HAP-1 (cell line): ENCODE data around the gene APOC3.

Source experiments
- DNase-seq, 2 experiments: peaks; one replicate each; pipeline ENCODE4 v3.0.0-alpha.2; 2016 to 2020; ENCODE audit warnings: low spot score in 2 of 2
- H3K27me3 ChIP-seq: fragments of 250-450 bp; sonication (Bioruptor Pico); 2 replicates; pipeline ENCODE4 v1.5.1; 2020; ENCODE audit warnings: low read depth, mild to moderate bottlenecking, moderate library complexity
- H3K36me3 ChIP-seq: fragments of 250-450 bp; sonication (Bioruptor Pico); replicated peaks from 2 replicates; pipeline ENCODE4 v1.5.1; 2020; ENCODE audit warnings: mild to moderate bottlenecking
- H3K4me1 ChIP-seq: fragments of 250-450 bp; sonication (Bioruptor Pico); 2 replicates; pipeline ENCODE4 v1.5.1; 2020; ENCODE audit warnings: mild to moderate bottlenecking
- H3K4me3 ChIP-seq: fragments of 250-450 bp; sonication (Bioruptor Pico); 2 replicates; pipeline ENCODE4 v1.5.1; 2020; ENCODE audit warnings: mild to moderate bottlenecking, moderate library complexity
- H3K9me3 ChIP-seq: fragments of 250-450 bp; sonication (Bioruptor Pico); 2 replicates; pipeline ENCODE4 v1.5.1; 2020; ENCODE audit warnings: mild to moderate bottlenecking, moderate library complexity
- in situ Hi-C: fragments of 300-500 bp; cut with MboI; formaldehyde crosslinking; loops from 3 replicates; pipeline ENCODE4 v1.14.3; 2020; ENCODE audit warnings: low sequenced_read_pairs, inconsistent platforms, mixed read lengths

APOC3 gene

DNA sequence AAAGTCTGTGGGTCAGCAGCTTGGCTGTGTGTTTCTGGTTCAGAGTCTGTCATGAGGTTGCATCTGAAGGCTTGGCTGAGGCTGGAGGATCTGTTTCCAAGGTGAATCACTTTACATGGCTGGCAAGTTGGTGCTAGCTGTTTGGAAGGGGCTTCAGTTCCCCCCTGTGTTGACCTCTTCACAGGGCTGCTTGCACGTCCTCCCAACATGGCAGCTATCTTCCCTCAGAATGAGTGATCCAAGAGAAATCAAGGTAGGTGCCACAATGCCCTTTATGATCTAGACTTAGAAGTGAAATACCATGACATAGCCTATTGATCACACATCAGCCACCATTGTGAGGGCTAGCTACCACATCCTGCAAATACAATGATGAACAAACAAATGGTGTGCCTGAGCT lies 16.5 kb upstream of the APOC3 start:
- Histone ChIP-seq H3K27me3 (no peaks in the 10 kb centered on the region), H3K4me1 (no peaks in the 10 kb centered on the region), H3K4me3 (no peak overlapping the region), H3K9me3 (no peaks in the 10 kb centered on the region), H3K36me3 (no peaks in the 10 kb centered on the region)
- no peak for DNase-seq
- in situ Hi-C loops = no loop called here

DNA sequence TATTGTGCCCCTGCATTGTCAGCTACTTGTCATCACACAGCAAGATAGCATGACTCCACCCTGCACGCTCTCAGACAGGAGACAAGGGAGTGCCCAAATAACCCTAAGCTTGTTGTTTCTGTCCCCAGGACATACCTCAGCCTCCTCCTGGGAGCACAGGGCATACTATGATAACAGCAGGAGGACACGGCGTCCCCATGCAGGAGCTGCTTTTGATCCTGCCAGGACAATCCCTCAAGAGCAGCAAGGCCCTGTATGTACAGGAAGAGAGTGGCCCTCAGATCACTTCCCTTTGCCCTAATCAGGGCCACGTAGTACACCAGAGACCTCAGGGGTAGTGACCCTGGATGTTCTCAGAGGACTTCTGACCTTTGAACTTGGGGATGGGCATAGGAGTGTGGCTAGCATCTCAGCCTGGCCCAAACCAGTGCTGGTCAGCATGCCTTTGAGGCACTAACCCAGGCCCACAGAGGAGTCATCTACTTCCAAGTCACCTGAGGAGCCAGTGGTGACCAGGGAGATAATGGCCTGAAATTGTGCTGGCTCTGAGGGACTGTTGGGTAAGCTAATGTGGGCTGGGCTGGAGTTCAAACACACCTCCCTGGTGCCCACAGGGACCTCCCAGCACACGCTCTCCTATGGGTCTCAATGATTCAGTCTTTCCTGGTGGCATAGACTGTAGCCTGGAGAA lies 15.8 kb upstream of the APOC3 start:
- no peak for DNase-seq
- Histone ChIP-seq H3K27me3 (no peaks in the 10 kb centered on the region), H3K36me3 (no peaks in the 10 kb centered on the region), H3K4me3 (no peak overlapping the region), H3K4me1 (no peaks in the 10 kb centered on the region), H3K9me3 (no peaks in the 10 kb centered on the region)
- in situ Hi-C loops = no loop called here

DNA sequence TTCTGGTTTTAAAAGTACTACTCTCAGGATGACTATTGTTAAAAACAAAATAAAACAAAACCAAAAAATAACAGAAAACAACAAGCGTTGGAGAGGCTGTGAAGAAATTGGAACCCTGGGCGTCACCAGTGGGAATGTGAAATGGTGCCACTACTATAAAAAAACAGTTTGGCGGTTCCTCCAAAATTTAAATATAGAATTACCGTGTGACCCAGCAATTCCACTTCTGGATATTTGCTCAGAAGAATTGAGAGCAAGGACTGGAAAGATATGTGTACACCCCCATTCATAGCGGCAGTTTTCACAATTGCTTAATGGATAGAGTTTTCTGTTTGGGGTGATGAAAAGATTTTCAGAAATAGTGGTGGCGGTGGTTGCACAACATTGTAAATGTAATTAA lies 15.2 kb upstream of the APOC3 start:
- no peak for DNase-seq
- no peaks in the 10 kb centered on the region for H3K9me3 ChIP-seq
- no peaks in the 10 kb centered on the region for H3K36me3 ChIP-seq
- H3K27me3 ChIP-seq = no peaks in the 10 kb centered on the region
- H3K4me3 ChIP-seq = no peak overlapping the region
- no peaks in the 10 kb centered on the region for H3K4me1 ChIP-seq
- in situ Hi-C loops = no loop called here

DNA sequence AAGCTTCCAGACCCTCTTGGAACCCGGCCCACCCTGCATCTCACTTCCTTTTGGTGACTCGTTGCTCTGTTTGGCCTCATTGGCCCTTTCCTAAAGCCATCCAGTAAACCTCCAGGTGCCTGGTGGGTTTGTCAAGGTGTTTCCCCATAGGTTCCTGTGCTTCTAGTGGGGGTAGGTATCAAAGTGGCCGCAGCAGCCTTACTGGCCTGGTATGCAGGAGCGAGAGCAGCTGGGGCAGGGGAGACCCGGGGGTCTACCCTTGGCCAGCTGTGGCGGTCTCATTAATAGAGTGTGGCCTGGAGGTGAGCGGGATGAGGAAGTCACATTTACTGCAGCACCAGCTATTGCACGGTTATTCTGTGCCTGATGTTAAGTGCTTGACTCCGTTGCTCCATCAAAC lies 10.7 kb upstream of the APOC3 start:
- no peaks in the 10 kb centered on the region for H3K9me3 ChIP-seq
- H3K4me1 ChIP-seq = no peaks in the 10 kb centered on the region
- H3K27me3 ChIP-seq = no peaks in the 10 kb centered on the region
- H3K36me3 ChIP-seq = no peaks in the 10 kb centered on the region
- in situ Hi-C loops = no loop called here
- no peak for DNase-seq
- no peak overlapping the region for H3K4me3 ChIP-seq

DNA sequence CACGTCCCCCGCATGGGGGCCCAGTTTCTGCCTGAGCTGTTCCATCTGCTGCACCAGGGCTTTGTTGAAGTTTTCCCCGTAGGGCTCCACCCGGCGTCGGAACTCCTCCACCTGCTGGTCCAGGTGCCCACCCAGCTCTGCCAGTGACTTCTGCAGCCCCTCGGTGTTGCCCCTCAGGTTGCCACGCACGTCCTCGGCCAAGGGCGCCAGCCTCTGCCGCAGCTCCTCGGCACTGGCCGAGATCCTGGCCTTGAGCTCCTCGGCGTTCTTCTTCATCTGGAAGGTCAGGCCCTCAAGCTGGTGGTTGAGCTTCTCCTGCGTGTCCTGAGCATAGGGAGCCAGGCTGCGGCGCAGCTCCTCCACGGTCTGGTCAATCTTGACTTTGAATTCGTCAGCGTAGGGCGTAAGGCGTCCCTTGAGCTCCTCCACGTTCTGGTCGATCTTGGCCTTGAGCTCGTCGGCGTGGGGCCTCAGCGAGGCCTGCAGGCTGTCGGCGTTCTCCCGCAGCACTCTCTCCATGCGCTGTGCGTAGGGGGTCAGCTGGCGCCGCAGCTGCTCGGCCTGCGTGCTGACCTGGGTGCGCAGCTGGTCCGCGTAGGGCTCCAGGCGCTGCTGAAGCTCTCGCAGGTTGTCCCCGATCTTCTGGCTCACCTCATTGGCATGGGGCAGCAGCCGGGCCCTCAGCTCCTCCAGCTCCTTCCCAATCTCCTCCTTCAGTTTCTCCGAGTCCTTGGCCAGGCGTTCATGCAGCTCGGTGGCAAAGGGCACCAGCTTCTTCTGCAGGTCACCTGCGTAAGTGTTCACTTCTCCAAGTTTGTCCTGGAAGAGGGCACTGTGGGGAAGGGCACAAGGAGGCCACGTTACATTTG lies 8.4 kb upstream of the APOC3 start:
- in situ Hi-C loops = no loop called here

DNA sequence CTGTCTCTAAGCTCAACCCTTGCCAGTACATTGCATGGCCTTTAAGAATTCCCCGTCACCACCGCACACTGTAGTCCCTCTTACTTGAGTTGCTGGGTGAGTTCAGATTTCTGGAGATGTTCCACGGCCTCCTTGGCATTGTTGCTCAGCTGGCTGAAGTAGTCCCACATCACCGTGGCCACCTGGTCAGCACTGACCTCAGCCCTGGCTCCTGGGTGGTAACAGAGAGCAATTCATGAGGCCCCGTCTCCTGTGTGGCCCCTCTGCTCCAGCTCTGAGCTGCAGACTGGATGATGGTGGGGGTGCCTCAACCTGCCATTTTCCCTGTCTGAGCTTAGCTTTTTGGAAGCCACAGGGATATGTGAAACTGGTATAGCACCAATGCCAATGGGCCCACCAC lies 7.1 kb upstream of the APOC3 start:
- H3K9me3 ChIP-seq = no peaks in the 10 kb centered on the region
- H3K4me1 ChIP-seq = no peaks in the 10 kb centered on the region
- no peaks in the 10 kb centered on the region for H3K36me3 ChIP-seq
- H3K4me3 ChIP-seq = no peak overlapping the region
- no peak for DNase-seq
- no peaks in the 10 kb centered on the region for H3K27me3 ChIP-seq
- in situ Hi-C loops = no loop called here

More for the DNA sequence above, 8.4 kb upstream of the APOC3 start:
- Histone ChIP-seq H3K4me1 (no peaks in the 10 kb centered on the region), H3K9me3 (no peaks in the 10 kb centered on the region), H3K4me3 (no peak overlapping the region), H3K27me3 (no peaks in the 10 kb centered on the region), H3K36me3 (no peaks in the 10 kb centered on the region)
- no peak for DNase-seq

DNA sequence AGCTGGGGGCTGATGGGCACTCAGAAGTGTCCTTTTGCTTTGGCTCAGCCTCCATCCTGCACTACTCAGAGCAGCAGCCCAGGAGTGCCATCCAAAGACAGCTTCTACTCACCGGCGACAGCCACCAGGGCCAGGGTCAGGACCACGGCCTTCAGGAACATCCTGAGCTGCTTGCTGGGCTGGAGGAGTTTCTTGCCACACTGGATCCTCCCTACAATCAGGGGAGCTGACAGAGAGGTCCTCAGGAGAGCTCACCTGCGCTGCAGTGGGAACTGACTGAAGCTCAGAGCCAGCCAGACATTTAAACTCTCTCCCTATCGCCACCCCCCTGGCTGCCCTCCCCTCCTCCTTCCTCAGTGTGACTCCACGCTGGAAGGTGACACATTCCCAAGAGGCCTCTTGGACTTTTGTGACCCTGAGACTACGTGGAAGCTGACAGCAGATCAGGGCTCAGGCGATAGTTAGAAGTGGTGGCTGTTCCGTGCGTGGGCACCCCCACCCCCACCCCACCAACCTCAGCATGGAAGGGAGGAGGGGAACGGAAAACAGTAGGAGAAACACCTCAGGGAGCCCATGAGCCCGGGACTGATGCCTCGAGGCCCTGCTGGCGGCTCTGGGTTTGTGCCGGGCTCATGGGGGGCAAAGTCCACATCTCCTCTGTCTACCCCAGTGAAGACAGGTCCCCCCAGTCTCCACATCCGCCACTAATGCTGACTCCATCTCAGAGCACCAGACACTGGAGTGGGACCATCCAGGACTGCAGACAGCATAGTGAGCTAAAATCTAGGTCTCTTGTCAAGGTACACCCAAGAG lies 6.5 kb upstream of the APOC3 start, which contains the start of gene APOA4:
Gene APOA4, minus strand, starts transcription at position 274 of the 813 bp plus-strand sequence. Its CDS starts 113 bp downstream, at position 161.
- Histone ChIP-seq H3K4me3 (no peak within 1 kb of the TSS), H3K4me1 (no peaks in the 10 kb centered on the region), H3K36me3 (no peaks in the 10 kb centered on the region), H3K9me3 (no peaks in the 10 kb centered on the region), H3K27me3 (no peaks in the 10 kb centered on the region)
- DNase-seq = no peak
- in situ Hi-C loops = no loop called here

DNA sequence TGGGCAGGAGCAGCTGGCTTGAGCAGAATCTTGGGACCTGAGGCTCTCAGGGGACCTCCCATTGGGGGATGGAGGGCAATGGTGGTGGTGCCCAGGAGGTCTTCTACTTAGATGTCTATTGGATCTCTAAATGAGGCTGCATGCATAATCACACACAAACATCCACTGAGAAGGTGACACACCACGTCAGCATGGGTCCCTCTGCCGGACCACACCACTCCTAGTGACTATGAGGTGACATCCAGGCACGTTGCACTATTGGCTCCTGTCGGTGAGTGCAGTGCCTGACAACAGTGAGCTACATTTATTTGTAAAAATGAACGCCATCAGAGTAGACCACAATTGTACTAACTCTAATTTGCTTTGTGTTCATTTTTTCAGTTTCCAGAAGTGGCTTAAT lies 4.3 kb upstream of the APOC3 start:
- H3K4me3 ChIP-seq = no peak overlapping the region
- H3K36me3 ChIP-seq = no peaks in the 10 kb centered on the region
- in situ Hi-C loops = no loop called here
- no peaks in the 10 kb centered on the region for H3K4me1 ChIP-seq
- H3K9me3 ChIP-seq = no peaks in the 10 kb centered on the region
- no peak for DNase-seq
- no peaks in the 10 kb centered on the region for H3K27me3 ChIP-seq

DNA sequence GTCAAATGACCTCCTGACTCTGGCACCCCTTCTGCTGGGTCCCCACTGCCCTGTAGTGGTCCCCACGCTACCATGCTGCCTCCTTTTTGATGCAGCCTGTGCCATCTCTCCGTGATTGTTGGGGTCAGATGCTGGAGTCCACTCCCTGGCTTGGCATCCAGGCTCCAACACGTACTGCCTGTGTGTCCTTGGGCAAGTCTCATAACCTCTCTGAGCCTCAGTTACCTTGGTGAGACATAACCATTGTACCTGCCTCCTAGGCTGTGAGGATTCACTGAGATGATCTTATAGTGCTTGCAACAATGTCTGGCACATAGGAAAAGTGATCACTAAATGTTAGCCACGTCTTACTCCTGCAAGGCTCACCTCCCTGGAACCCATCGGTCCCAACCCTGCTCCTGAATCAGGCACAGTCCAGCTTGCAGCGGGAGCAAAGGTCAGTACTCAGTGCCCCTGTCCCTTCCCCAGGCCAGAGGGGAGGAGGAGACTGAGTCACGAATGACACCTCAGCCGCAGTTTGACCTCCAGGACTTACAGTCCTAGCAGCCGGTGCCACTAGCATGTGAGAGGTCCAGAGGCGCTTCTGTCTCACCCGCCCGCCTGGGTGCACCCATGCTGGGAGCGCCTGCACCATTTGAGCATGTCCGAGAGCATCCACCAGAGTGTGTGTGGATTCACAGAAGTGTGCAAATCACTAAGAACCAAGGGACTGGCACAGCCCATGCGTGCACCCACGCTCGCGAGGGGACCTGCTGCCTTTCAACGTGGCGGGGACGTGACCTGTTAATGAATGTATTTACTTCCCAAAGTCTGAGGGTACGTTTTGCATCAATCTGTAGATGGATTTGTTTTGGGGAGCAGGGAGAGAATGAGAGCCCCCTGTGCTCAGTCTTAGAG lies 3.6 kb upstream of the APOC3 start:
- no peaks in the 10 kb centered on the region for H3K9me3 ChIP-seq
- no peaks in the 10 kb centered on the region for H3K36me3 ChIP-seq
- no peaks in the 10 kb centered on the region for H3K27me3 ChIP-seq
- DNase-seq = no peak
- in situ Hi-C loops = no loop called here
- no peaks in the 10 kb centered on the region for H3K4me1 ChIP-seq
- H3K4me3 ChIP-seq = no peak overlapping the region

DNA sequence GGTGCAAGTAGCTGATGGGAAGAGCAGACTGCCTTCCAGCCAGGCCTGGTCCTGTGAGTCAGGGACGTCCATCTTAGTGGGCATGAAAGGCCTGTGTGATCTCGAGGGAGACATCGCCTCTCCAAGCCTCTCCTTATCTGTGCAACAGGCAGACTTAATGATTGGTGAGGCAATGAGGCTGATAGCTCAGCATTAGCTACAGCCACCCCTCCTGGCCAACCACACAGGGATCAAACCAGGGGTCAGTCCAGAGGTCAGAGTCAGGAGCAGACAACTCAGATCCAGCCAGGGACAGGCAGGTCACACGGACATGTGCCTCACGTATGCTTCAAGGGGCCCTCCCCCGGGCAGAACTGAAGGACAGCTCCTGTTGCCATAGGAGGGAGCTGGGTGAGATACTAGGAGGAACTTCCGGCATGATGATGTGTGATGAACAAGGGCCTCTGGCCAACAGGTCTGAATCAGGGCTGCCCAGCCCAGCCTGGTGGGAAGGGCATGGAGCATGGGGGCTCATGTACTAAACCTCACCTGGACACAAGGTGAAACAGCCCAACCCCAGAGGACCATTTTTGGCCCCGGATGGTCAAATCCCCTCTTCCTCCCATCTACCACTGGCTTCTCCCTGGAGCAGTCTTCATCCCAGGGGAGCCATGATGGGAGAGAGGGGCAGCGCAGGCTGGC lies 2.8 kb upstream of the APOC3 start:
- H3K4me1 ChIP-seq = no peaks in the 10 kb centered on the region
- H3K36me3 ChIP-seq = no peaks in the 10 kb centered on the region
- H3K9me3 ChIP-seq = no peaks in the 10 kb centered on the region
- in situ Hi-C loops = no loop called here
- H3K27me3 ChIP-seq = no peaks in the 10 kb centered on the region
- no peak for DNase-seq
- H3K4me3 ChIP-seq = no peak overlapping the region

DNA sequence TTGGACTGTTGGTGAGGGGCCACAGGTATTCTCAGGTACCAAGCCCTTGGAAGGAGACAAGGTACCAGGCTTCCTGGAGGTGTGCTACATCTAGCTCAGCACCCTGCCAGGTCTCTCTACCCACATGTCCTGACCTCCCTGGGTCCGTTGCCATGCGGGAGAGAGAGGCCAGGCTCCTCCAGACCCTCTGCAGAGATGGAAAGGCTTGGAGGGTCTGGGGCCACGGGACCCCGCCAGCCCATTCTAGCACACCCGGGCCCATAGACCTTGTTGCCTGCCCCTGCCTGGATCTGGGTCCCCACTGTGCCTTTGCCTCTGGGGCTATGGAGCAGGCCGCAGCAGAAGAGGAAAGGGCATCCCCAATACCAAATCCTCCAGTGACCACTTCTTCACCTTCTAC lies 2.2 kb upstream of the APOC3 start:
- H3K4me1 ChIP-seq = no peaks in the 10 kb centered on the region
- no peaks in the 10 kb centered on the region for H3K36me3 ChIP-seq
- in situ Hi-C loops = no loop called here
- H3K4me3 ChIP-seq = no peak overlapping the region
- H3K27me3 ChIP-seq = no peaks in the 10 kb centered on the region
- no peaks in the 10 kb centered on the region for H3K9me3 ChIP-seq
- DNase-seq = no peak

DNA sequence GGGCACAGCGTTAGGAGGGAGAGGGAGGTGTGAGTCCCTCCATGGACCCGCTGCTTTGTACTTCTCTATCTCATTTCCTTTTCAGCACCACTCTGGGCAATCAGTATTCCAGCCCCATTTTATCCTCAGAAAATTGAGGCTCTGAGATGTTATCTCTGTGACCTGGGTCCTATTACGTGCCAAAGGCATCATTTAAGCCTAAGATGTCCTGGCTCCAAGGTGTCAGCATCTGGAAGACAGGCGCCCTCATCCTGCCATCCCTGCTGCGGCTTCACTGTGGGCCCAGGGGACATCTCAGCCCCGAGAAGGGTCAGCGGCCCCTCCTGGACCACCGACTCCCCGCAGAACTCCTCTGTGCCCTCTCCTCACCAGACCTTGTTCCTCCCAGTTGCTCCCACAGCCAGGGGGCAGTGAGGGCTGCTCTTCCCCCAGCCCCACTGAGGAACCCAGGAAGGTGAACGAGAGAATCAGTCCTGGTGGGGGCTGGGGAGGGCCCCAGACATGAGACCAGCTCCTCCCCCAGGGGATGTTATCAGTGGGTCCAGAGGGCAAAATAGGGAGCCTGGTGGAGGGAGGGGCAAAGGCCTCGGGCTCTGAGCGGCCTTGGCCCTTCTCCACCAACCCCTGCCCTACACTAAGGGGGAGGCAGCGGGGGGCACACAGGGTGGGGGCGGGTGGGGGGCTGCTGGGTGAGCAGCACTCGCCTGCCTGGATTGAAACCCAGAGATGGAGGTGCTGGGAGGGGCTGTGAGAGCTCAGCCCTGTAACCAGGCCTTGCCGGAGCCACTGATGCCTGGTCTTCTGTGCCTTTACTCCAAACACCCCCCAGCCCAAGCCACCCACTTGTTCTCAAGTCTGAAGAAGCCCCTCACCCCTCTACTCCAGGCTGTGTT lies 829 bp upstream of the APOC3 start:
- Histone ChIP-seq H3K27me3 (no peaks in the 10 kb centered on the region), H3K36me3 (no peaks in the 10 kb centered on the region), H3K9me3 (no peaks in the 10 kb centered on the region), H3K4me3 (no peak overlapping the region), H3K4me1 (no peaks in the 10 kb centered on the region)
- no peak for DNase-seq
- in situ Hi-C loops = no loop called here
